MG63 (cell line): ENCODE results near the gene CRIM1. TPM values are rescaled to one million over a fixed set of nuclear protein-coding genes. Genes with fewer than 3 reads are reported as not detected.
"Not testable (repeated sequence)": the region's sequence is repeated elsewhere in the genome, so short reads cannot be mapped to it uniquely, and the experiment has no call there.

Source experiments
- DNase-seq: peaks from one replicate; pipeline ENCODE4 v3.0.0-alpha.2; 2020
- H3K27me3 ChIP-seq: fragments of 250-450 bp; sonication (Bioruptor Pico); 2 replicates; pipeline ENCODE4 v1.5.1; 2020; ENCODE audit warnings: mild to moderate bottlenecking, moderate library complexity
- H3K36me3 ChIP-seq: fragments of 250-450 bp; sonication (Bioruptor Pico); 2 replicates; pipeline ENCODE4 v1.5.1; 2020; ENCODE audit warnings: mild to moderate bottlenecking, moderate library complexity
- H3K4me3 ChIP-seq: fragments of 250-450 bp; sonication (Bioruptor Pico); 2 replicates; pipeline ENCODE4 v1.5.1; 2020; ENCODE audit warnings: mild to moderate bottlenecking, moderate library complexity
- H3K9me3 ChIP-seq: fragments of 250-450 bp; sonication (Bioruptor Pico); 2 replicates; pipeline ENCODE4 v1.5.1; 2020; ENCODE audit warnings: mild to moderate bottlenecking, moderate library complexity
- total RNA-seq: library from RNA; depleted of rRNA; stranded (reverse); fragments of >200 nt; shearing (Covaris generic); gene quantifications from 2 replicates; pipeline ENCODE4 v1.2.3, GENCODE V29; 2014; ENCODE audit warnings: low replicate concordance

The CRIM1 gene
- total RNA-seq, 1 experiment from 2014 or later = 102 TPM

GRCh38 chr2:36343606-36344005, 12.0 kb upstream of the CRIM1 start:
- no peak overlapping the region for H3K4me3 ChIP-seq
- H3K36me3 ChIP-seq = no peaks in the 10 kb centered on the region
- H3K9me3 ChIP-seq = no peaks in the 10 kb centered on the region
- no peaks in the 10 kb centered on the region for H3K27me3 ChIP-seq
- DNase-seq = no peak

- H3K36me3 ChIP-seq = no peaks in the 10 kb centered on the region
- no peaks in the 10 kb centered on the region for H3K27me3 ChIP-seq
- H3K9me3 ChIP-seq = no peaks in the 10 kb centered on the region
- DNase-seq = no peak
- H3K4me3 ChIP-seq = no peak overlapping the region
Measured at GRCh38 chr2:36348721-36349120, 6.9 kb upstream of the CRIM1 start.

GRCh38 chr2:36351291-36351690, 4.3 kb upstream of the CRIM1 start:
- H3K36me3 ChIP-seq = no peaks in the 10 kb centered on the region
- no peaks in the 10 kb centered on the region for H3K9me3 ChIP-seq
- H3K27me3 ChIP-seq = no peaks in the 10 kb centered on the region
- no peak for DNase-seq
- H3K4me3 ChIP-seq = no peak overlapping the region

DNA sequence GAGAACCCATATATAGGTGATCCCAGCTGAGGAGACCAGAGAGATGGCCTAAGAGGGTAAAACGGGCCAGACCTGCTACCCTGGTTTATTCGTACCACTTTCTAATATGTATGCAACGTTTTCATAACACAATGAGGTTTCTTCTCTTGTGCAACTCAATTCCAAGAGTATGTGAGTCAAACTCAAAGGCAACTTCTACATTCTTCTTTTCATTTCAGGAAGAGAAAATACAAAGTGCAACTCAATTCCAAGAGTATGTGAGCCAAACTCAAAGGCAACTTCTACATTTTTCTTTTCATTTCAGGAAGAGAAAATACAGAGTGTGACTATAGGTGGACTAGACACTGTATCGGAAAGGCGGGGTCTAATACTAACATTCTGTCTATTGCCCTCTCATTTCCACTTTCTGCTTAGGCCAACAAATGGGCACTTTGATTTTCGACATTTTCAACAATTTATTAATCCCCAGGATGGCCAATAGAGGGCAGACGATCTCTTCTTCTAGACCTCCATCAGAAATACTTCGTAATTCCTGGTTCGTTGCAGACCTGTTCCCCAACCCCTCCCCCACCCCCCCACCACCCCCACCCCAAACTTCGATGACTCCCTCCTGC, 3.7 kb upstream of the CRIM1 start:
- H3K36me3 ChIP-seq = no peaks in the 10 kb centered on the region
- H3K4me3 ChIP-seq = no peak overlapping the region
- no peaks in the 10 kb centered on the region for H3K9me3 ChIP-seq
- H3K27me3 ChIP-seq = no peaks in the 10 kb centered on the region
- no peak for DNase-seq

DNA sequence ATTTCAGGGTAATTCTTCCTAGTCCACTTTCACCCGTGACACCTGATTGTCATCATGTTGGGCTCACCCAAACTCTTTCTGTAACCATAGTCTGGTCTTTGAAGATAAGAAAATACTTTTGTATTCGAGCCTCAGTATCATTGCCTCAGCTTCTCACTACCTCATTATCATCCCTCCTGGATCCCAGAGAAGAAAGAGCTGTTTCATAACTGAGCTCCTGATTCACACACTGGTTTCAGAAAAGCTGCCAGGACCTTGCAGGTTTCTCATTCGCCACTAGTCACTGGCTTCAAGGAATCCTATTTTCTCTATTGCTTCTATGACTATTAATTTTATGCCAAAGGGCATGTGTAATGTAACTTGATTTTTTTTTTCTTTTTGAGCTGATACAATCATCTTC, 2.9 kb upstream of the CRIM1 start:
- Histone ChIP-seq H3K27me3 (no peaks in the 10 kb centered on the region), H3K4me3 (no peak overlapping the region), H3K36me3 (peaks cover 7% of the 10 kb centered on the region), H3K9me3 (no peaks in the 10 kb centered on the region)
- DNase-seq = peak; percentile 58

DNA sequence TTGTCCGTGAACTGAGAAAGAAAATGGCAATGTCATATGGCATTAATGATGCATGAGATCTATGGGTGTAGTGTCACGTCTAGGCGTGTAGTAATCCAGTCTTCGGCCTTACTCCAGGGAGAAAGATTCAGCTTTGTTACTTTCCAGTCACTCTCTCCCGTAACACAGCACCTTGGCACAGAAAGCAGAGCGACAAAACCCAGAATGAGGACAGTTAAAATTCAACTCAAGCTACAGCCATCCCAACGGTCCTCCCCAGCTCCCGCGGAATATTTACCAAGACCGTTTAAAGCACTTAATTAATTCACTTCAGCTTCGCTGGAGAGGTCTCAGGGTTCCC, 797 bp upstream of the CRIM1 start:
- peak overlapping the region; percentile 58 for H3K4me3 ChIP-seq

DNA sequence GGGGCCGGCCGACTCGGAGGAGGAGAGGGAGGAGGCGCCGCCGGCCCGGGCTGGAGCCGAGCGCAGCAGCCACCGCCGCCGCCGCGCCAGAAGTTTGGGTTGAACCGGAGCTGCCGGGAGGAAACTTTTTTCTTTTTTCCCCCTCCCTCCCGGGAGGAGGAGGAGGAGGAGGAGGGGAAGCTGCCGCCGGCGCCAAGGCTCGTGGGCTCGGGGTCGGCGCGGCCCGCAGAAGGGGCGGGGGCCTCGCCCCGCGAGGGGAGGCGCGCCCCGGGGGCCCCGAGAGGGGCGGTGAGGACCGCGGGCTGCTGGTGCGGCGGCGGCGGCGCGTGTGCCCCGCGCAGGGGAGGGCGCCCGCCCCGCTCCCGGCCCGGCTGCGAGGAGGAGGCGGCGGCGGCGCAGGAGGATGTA, 316 bp downstream of the CRIM1 start:
- Histone ChIP-seq H3K9me3 (no peaks in the 10 kb centered on the region), H3K36me3 (peaks cover 30% of the 10 kb centered on the region), H3K4me3 (peak overlapping the region; percentile 58), H3K27me3 (no peaks in the 10 kb centered on the region)
- DNase-seq = no peak

More for the DNA sequence above, 797 bp upstream of the CRIM1 start:
- Histone ChIP-seq H3K27me3 (no peaks in the 10 kb centered on the region), H3K36me3 (peaks cover 19% of the 10 kb centered on the region), H3K9me3 (no peaks in the 10 kb centered on the region)
- no peak for DNase-seq

- Histone ChIP-seq H3K36me3 (peaks cover 36% of the 10 kb centered on the region), H3K27me3 (no peaks in the 10 kb centered on the region), H3K9me3 (no peaks in the 10 kb centered on the region), H3K4me3 (peak overlapping the region; percentile 58)
- DNase-seq = peak; percentile 53
Measured at GRCh38 chr2:36356298-36356989, 866 bp downstream of the CRIM1 start.

GRCh38 chr2:36356990-36357846, 1.6 kb downstream of the CRIM1 start:
- peak overlapping the region; percentile 58 for H3K4me3 ChIP-seq
- DNase-seq = peak; percentile 61
- no peaks in the 10 kb centered on the region for H3K9me3 ChIP-seq
- no peaks in the 10 kb centered on the region for H3K27me3 ChIP-seq
- peaks cover 44% of the 10 kb centered on the region for H3K36me3 ChIP-seq

- no peaks in the 10 kb centered on the region for H3K9me3 ChIP-seq
- peak overlapping the region; percentile 58 for H3K4me3 ChIP-seq
- DNase-seq = peak; percentile 36
- H3K36me3 ChIP-seq = peaks cover 52% of the 10 kb centered on the region
- no peaks in the 10 kb centered on the region for H3K27me3 ChIP-seq
Measured at GRCh38 chr2:36357847-36358659, 2.5 kb downstream of the CRIM1 start.

DNA sequence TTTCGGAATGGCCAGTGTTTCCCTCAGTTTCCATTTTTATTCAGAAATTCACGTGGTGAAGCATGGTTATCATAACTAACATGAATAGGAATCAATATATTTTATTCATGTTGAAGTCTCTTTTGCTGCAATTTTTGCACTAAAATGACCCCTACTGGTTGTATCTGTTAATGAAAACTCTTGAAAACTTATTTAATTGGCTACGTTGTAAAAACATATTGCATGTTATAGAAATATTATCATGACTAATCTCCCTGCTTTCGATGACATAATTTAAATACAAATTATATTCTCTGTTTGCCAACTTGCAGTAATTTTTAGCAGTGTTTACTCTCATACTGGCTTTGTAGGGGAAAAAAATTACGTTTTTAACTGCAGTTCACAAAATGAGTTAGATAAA, 3.5 kb downstream of the CRIM1 start:
- no peaks in the 10 kb centered on the region for H3K9me3 ChIP-seq
- H3K4me3 ChIP-seq = peak overlapping the region; percentile 58
- peaks cover 62% of the 10 kb centered on the region for H3K36me3 ChIP-seq
- H3K27me3 ChIP-seq = no peaks in the 10 kb centered on the region
- no peak for DNase-seq

DNA sequence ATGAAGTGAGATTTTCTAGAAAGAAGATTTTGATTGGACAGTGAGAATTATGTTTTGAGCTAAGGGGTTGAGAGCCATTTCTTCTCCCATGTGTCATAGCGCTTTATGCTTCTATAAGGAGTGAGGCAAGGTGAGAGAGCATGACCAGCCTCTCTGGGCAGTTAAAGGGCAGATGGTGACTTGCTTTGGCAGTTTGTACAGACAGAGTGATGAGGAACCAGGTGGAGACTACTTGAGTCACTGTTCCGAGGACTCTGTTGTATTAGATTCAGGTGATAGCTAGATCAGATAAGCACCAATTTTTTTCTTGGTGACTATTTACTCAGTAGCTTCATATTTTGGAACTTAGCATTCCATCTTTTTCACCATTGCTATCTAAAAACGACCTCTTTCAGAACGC, 4.5 kb downstream of the CRIM1 start:
- no peak for DNase-seq
- Histone ChIP-seq H3K4me3 (peak overlapping the region; percentile 58), H3K36me3 (peaks cover 72% of the 10 kb centered on the region)

GRCh38 chr2:36360834-36361233, 5.3 kb downstream of the CRIM1 start:
- H3K9me3 ChIP-seq = no peaks in the 10 kb centered on the region
- H3K36me3 ChIP-seq = peaks cover 78% of the 10 kb centered on the region
- H3K27me3 ChIP-seq = no peaks in the 10 kb centered on the region
- DNase-seq = no peak
- 0 out of 2 replicates have a peak overlapping the region, but pooled peaks have one; percentile 4 for H3K4me3 ChIP-seq

More for the DNA sequence above, 4.5 kb downstream of the CRIM1 start:
- no peaks in the 10 kb centered on the region for H3K27me3 ChIP-seq
- no peaks in the 10 kb centered on the region for H3K9me3 ChIP-seq

GRCh38 chr2:36361396-36361795, 5.8 kb downstream of the CRIM1 start:
- Histone ChIP-seq H3K4me3 (0 out of 2 replicates have a peak overlapping the region, but pooled peaks have one; percentile 4), H3K36me3 (peaks cover 83% of the 10 kb centered on the region), H3K27me3 (no peaks in the 10 kb centered on the region), H3K9me3 (no peaks in the 10 kb centered on the region)
- DNase-seq = no peak

- Histone ChIP-seq H3K36me3 (peaks cover 88% of the 10 kb centered on the region), H3K27me3 (no peaks in the 10 kb centered on the region), H3K9me3 (no peaks in the 10 kb centered on the region), H3K4me3 (no peak overlapping the region)
- DNase-seq = peak; percentile 29
Measured at GRCh38 chr2:36362291-36362690, 6.7 kb downstream of the CRIM1 start.

DNA sequence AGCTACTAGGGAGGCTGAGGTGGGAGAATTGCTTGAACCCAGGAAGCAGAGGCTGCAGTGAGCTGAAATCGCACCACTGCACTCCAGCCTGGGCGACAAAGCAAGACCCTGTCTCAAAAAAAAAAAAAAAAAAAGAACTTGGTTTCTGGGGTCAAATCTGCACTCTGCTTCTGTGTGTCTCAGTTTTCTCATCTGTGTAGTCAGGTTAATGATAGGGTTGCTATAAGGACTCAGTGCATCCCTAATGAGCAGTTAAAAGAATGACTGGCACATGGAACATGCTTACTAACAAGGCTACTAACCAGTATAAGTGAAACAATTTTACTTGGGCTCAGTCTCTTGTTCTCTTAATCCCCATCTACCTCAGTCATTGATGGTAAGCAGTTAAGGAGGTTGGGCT, 7.5 kb downstream of the CRIM1 start:
- H3K36me3 ChIP-seq = peaks cover 86% of the 10 kb centered on the region
- H3K4me3 ChIP-seq, H3K9me3 ChIP-seq, DNase-seq, H3K27me3 ChIP-seq: not testable (repeated sequence)
